ENCODE results near the gene ARHGAP28.

DNA sequence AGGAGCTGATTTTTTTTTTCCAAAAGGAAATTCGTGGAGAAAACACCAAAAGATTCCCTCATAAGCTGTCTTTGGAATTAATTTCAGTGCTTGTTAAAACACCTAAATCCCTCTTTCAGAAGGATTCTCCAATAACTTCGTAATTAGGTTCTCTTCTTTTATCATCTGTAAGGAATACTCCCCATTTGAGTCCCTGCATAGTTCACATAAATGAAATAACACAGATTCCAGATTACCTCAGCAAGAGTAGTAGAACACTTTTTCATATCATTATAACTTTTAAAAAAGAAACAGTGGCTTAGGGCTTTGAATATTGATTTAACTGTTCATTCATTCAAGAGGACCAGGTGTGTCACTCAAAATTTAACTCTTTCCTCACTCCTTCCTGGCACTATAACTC lies 55.5 kb downstream of the ARHGAP28 start:
- TF ChIP-seq POLR2AphosphoS5 (IDR thresholded peaks at IDR 0.05): no peak
- TF ChIP-seq POLR2A (IDR thresholded peaks at IDR 0.05): no peak

Measured in upper lobe of left lung (tissue), 4 donors.